Head of caudate nucleus (tissue), 42 donors: ENCODE measurements around the gene ADGRG6.
"Not testable (repeated sequence)": the region's sequence is repeated elsewhere in the genome, so short reads cannot be mapped to it uniquely, and the experiment has no call there.

Experiments
- DNase-seq, 42 donors: peaks; one replicate each; pipeline versions ENCODE4 v3.0.0 to v3.0.0-alpha.2; 2020 to 2021; ENCODE audit warnings: mixed read lengths in 7 of 42
- intact Hi-C: fragments of 100-400 bp; cut with DNase I; formaldehyde crosslinking; loops from one replicate; pipeline ENCODE4 v1.15.0; 2022

Gene ADGRG6

GRCh38 chr6:142336787-142337186, 35.0 kb downstream of the ADGRG6 start:
- intact Hi-C loops = no loop called here
- DNase-seq = no peak

GRCh38 chr6:142339113-142339512, 37.3 kb downstream of the ADGRG6 start:
- intact Hi-C loops = no loop called here
- no peak for DNase-seq

- intact Hi-C loops = no loop called here
- DNase-seq = no peak
These were observed 38.3 kb downstream of the ADGRG6 start for GRCh38 chr6:142339968-142340658.

- intact Hi-C loops = no loop called here
- DNase-seq = no peak
These were observed 40.1 kb downstream of the ADGRG6 start for GRCh38 chr6:142341855-142342330.

GRCh38 chr6:142342986-142343385, 41.2 kb downstream of the ADGRG6 start:
- DNase-seq = no peak
- intact Hi-C loops = no loop called here

- DNase-seq = no peak
- intact Hi-C loops = no loop called here
These were observed 42.1 kb downstream of the ADGRG6 start for GRCh38 chr6:142343938-142344337.

- DNase-seq = no peak
- intact Hi-C loops = no loop called here
These were observed 43.5 kb downstream of the ADGRG6 start for GRCh38 chr6:142345261-142345660.

GRCh38 chr6:142346166-142346565, 44.4 kb downstream of the ADGRG6 start:
- DNase-seq, intact Hi-C loops: not testable (repeated sequence)

- no peak for DNase-seq
- intact Hi-C loops = no loop called here
These were observed 47.5 kb downstream of the ADGRG6 start for GRCh38 chr6:142349215-142349823.

GRCh38 chr6:142350309-142350708, 48.5 kb downstream of the ADGRG6 start:
- intact Hi-C loops = no loop called here

GRCh38 chr6:142353690-142354089, 51.9 kb downstream of the ADGRG6 start:
- intact Hi-C loops = no loop called here
- peak in 4 of 42 donors; percentile 4 to 45 (median 24) for DNase-seq

More at GRCh38 chr6:142350309-142350708, 48.5 kb downstream of the ADGRG6 start:
- no peak for DNase-seq

GRCh38 chr6:142354650-142355049, 52.8 kb downstream of the ADGRG6 start:
- intact Hi-C loops = no loop called here
- DNase-seq = no peak

- no peak for DNase-seq
- intact Hi-C loops = no loop called here
These were observed 53.8 kb downstream of the ADGRG6 start for GRCh38 chr6:142355520-142356174.

GRCh38 chr6:142356201-142356883, 54.5 kb downstream of the ADGRG6 start:
- no peak for DNase-seq
- intact Hi-C loops = no loop called here

- intact Hi-C loops = no loop called here
- DNase-seq = no peak
These were observed 55.0 kb downstream of the ADGRG6 start for GRCh38 chr6:142356884-142357225.

GRCh38 chr6:142357879-142358278, 56.1 kb downstream of the ADGRG6 start:
- no peak for DNase-seq
- intact Hi-C loops = no loop called here

GRCh38 chr6:142359271-142359960, 57.6 kb downstream of the ADGRG6 start:
- intact Hi-C loops = no loop called here
- no peak for DNase-seq

GRCh38 chr6:142361345-142361744, 59.5 kb downstream of the ADGRG6 start:
- DNase-seq = no peak
- intact Hi-C loops = no loop called here
